PC-9 (cell line): ENCODE data around the gene SLC41A3. TPM values are rescaled to one million over a fixed set of nuclear protein-coding genes. Genes with fewer than 3 reads are reported as not detected.

Experiments used
- BruUV-seq: library from RNA; stranded (reverse); fragments of 400-500 nt; replicated peaks from 2 replicates; lab custom pipeline; 2021; lab: Mats Ljungman, UMichigan
- CTCF ChIA-PET: fragments of 300-600 bp; sonication (Branson Sonifier 250); formaldehyde crosslinking; loops from one replicate; lab custom pipeline; 2022; ENCODE audit warnings: antibody characterized with exemption; lab: Charles Lee
- POLR2A ChIA-PET: fragments of 300-600 bp; sonication (Branson Sonifier 250); formaldehyde crosslinking; loops from one replicate; lab custom pipeline; 2022; ENCODE audit warnings: antibody characterized with exemption; ENCODE audit not compliant: unreplicated experiment; lab: Charles Lee
- DNase-seq, 2 experiments: peaks; one replicate each; pipeline versions ENCODE4 v3.0.0 to v3.0.0-alpha.2; 2015 to 2022; ENCODE audit warnings: mixed read lengths in 1 of 2
- H2AFZ ChIP-seq: fragments of 200-600 bp; sonication (generic); 2 replicates; pipeline ENCODE4 v1.8.1; 2017; ENCODE audit warnings: antibody characterized with exemption
- H3F3A ChIP-seq: fragments of 200-600 bp; sonication (generic); 2 replicates; pipeline ENCODE4 v1.8.1; 2017; ENCODE audit warnings: antibody characterized with exemption, mild to moderate bottlenecking, low read depth; ENCODE audit not compliant: insufficient read depth
- H3K27ac ChIP-seq: fragments of 200-600 bp; sonication (generic); 2 replicates; pipeline ENCODE4 v1.6.1; 2016; ENCODE audit warnings: mixed run types
- H3K27me3 ChIP-seq: fragments of 200-600 bp; sonication (generic); 2 replicates; pipeline ENCODE4 v1.6.1; 2016; ENCODE audit warnings: low read depth, mixed run types; ENCODE audit not compliant: insufficient read depth
- H3K36me3 ChIP-seq: fragments of 200-600 bp; sonication (generic); 2 replicates; pipeline ENCODE4 v1.6.1; 2016; ENCODE audit warnings: low read depth, mixed run types
- H3K4me1 ChIP-seq: fragments of 200-600 bp; sonication (generic); replicated peaks from 2 replicates; pipeline ENCODE4 v1.6.1; 2016; ENCODE audit warnings: mixed run types; ENCODE audit not compliant: insufficient read depth
- H3K4me2 ChIP-seq: fragments of 200-600 bp; sonication (generic); 2 replicates; pipeline ENCODE4 v1.6.1; 2017; ENCODE audit warnings: mixed run types
- H3K4me3 ChIP-seq: fragments of 200-600 bp; sonication (generic); 2 replicates; pipeline ENCODE4 v1.6.1; 2016; ENCODE audit warnings: mixed run types
- H3K79me2 ChIP-seq: fragments of 200-600 bp; sonication (generic); 2 replicates; pipeline ENCODE4 v1.6.1; 2017; ENCODE audit warnings: low read depth, mixed run types
- H3K9me2 ChIP-seq: fragments of 200-600 bp; sonication (generic); 2 replicates; pipeline ENCODE4 v1.8.1; 2017; ENCODE audit warnings: mild to moderate bottlenecking; ENCODE audit not compliant: insufficient read depth
- H3K9me3 ChIP-seq: fragments of 200-600 bp; sonication (generic); 2 replicates; pipeline ENCODE4 v1.8.1; 2016; ENCODE audit warnings: low read depth; ENCODE audit not compliant: insufficient read depth
- H4K20me1 ChIP-seq: fragments of 200-600 bp; sonication (generic); 2 replicates; pipeline ENCODE4 v1.8.1; 2017; ENCODE audit not compliant: insufficient read depth
- EZH2 ChIP-seq: fragments of 200-600 bp; sonication (generic); IDR thresholded peaks from 2 replicates; pipeline ENCODE4 v1.8.0; 2017; ENCODE audit warnings: antibody characterized with exemption, low read depth
- intact Hi-C: fragments of 100-400 bp; cut with micrococcal nuclease; formaldehyde crosslinking; loops from one replicate; pipeline ENCODE4 v1.10.0; 2022; ENCODE audit not compliant: unreplicated experiment
- total RNA-seq: library from RNA; stranded (reverse); gene quantifications from 2 replicates; pipeline ENCODE4 v1.2.3, GENCODE V29; 2021
- TF ChIP-seq, protein P1 (sequence below): fragments of 200-600 bp; sonication (generic); conservative IDR thresholded peaks from 2 replicates; pipeline ENCODE4 v1.6.1; 2017; ENCODE audit warnings: mixed run types, antibody characterized with exemption, mild to moderate bottlenecking, moderate library complexity

SLC41A3 gene
- total RNA-seq, 1 experiment from 2014 or later: 67.0 TPM

DNA sequence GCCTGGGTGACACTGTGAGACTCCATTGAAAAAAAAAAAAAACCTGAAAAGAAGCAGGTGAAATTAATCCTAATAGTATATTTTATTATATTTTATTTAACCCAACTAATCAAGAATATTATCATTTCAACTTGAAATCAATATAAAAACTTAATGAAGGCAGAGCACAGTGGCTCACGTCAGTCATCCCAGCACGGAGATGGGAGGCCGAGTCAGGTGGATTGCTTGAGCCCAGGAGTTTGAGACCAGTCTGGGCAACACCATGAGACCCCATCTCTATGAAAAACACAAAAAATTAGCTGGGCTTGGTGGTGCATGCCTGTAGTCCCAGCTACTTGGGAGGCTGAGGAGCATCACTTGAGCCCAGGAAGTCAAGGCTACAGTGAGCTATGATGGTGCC, 33.3 kb upstream of the SLC41A3 start:
- no peak overlapping the region for H2AFZ ChIP-seq
- no peaks in the 10 kb centered on the region for H3K9me3 ChIP-seq
- ChIA-PET CTCF (no interaction called here), POLR2A (no interaction called here)
- no peaks in the 10 kb centered on the region for H3K36me3 ChIP-seq
- no TSS peak for BruUV-seq
- intact Hi-C loops: no loop called here
- TF ChIP-seq EZH2: no peak
- TF ChIP-seq, protein P1, sequence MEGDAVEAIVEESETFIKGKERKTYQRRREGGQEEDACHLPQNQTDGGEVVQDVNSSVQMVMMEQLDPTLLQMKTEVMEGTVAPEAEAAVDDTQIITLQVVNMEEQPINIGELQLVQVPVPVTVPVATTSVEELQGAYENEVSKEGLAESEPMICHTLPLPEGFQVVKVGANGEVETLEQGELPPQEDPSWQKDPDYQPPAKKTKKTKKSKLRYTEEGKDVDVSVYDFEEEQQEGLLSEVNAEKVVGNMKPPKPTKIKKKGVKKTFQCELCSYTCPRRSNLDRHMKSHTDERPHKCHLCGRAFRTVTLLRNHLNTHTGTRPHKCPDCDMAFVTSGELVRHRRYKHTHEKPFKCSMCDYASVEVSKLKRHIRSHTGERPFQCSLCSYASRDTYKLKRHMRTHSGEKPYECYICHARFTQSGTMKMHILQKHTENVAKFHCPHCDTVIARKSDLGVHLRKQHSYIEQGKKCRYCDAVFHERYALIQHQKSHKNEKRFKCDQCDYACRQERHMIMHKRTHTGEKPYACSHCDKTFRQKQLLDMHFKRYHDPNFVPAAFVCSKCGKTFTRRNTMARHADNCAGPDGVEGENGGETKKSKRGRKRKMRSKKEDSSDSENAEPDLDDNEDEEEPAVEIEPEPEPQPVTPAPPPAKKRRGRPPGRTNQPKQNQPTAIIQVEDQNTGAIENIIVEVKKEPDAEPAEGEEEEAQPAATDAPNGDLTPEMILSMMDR: no peak
- H3K4me3 ChIP-seq: no peak overlapping the region
- H4K20me1 ChIP-seq: no peaks in the 10 kb centered on the region
- DNase-seq: no peak
- H3K4me2 ChIP-seq: no peak overlapping the region
- H3K27me3 ChIP-seq: no peaks in the 10 kb centered on the region
- peaks cover 9% of the 10 kb centered on the region; the same call in 1 of the 2 replicates for H3K4me1 ChIP-seq
- H3K79me2 ChIP-seq: no peaks in the 10 kb centered on the region
- no peaks in the 10 kb centered on the region for H3K9me2 ChIP-seq
- no peaks in the 10 kb centered on the region for H3F3A ChIP-seq
- H3K27ac ChIP-seq: no peak overlapping the region

DNA sequence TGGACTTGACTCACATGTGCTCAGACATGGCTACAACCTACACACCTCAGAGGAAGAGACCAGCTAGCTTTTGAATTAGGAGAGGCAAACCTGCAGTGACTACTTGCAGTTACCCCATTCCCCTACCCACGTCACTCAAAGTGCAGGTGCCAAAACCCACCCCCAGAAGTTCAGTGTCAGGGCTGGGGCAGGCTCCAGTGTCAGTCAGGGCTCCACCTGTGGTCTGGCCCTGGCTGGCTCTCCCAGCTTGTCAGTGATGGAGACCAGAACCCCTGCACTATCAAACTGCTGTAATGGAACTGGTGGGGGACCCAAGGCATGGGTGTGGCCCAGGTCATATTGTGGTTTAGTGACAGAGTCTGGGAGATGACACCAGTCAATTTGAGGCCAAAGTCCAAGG, 32.6 kb upstream of the SLC41A3 start:
- DNase-seq: no peak
- Histone ChIP-seq H3K27ac (no peak overlapping the region), H3K36me3 (no peaks in the 10 kb centered on the region), H2AFZ (no peak overlapping the region), H3K79me2 (no peaks in the 10 kb centered on the region), H4K20me1 (no peaks in the 10 kb centered on the region), H3K4me1 (peaks cover 9% of the 10 kb centered on the region; the same call in 1 of the 2 replicates), H3F3A (no peaks in the 10 kb centered on the region), H3K9me3 (no peaks in the 10 kb centered on the region), H3K27me3 (no peaks in the 10 kb centered on the region), H3K9me2 (no peaks in the 10 kb centered on the region), H3K4me2 (no peak overlapping the region), H3K4me3 (no peak overlapping the region)
- intact Hi-C loops: no loop called here
- no TSS peak for BruUV-seq
- POLR2A ChIA-PET: no interaction called here
- TF ChIP-seq EZH2: no peak
- TF ChIP-seq, protein P1: no peak
- CTCF ChIA-PET: no interaction called here

DNA sequence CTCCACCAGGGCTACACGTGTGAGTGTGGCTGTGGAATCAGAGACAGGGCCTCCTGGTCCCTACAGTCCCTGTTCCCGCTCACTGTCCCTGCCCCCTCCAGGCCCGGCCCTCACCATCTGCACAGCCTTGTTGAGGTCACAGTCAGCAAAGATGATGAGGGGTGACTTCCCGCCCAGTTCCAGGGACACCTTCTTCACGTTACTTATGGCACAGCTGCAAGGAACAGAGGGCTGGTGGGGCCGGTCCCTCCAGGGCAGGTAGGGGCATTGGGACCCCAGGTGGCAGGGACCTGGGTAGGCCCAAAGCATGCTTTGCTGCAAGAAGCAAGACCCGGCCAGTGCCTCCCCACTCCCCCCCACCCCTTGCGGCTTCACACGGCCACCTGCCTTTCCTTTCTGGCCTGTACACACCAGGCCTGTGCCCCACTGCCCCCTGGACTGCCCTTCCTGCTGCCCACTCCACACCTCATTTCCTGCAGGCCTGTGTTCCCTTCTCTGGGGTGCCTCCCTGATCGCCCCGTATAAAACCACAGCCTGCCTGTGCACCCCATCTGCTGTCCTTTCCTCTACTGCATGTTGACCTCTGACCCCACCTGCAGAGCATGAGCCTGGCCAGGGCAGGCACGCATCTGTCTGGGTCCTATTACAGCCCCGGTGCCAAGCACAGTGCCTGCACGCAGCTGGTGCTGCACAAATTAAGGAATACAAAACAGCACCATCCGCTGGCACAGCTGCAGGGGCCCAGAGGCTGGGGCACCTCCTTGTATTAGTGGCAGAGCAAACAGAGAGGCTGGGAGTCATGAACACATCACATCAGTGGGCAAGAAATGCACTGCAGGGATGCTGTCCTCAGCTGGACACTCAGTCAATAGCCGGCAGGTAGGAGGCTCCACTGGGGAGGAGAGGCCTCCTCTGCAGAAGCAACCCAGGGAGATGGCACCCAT, 30.8 kb upstream of the SLC41A3 start:
- Histone ChIP-seq H3F3A (no peaks in the 10 kb centered on the region), H3K4me3 (no peak overlapping the region), H3K4me2 (no peak overlapping the region), H3K36me3 (no peaks in the 10 kb centered on the region), H3K27me3 (no peaks in the 10 kb centered on the region), H4K20me1 (no peaks in the 10 kb centered on the region), H2AFZ (no peak overlapping the region), H3K4me1 (peaks cover 9% of the 10 kb centered on the region; the same call in 1 of the 2 replicates), H3K79me2 (no peaks in the 10 kb centered on the region), H3K9me2 (no peaks in the 10 kb centered on the region), H3K27ac (no peak overlapping the region), H3K9me3 (no peaks in the 10 kb centered on the region)
- TF ChIP-seq EZH2: no peak
- TF ChIP-seq, protein P1: no peak
- intact Hi-C loops: no loop called here
- BruUV-seq: no TSS peak
- DNase-seq: no peak
- ChIA-PET POLR2A (no interaction called here), CTCF (no interaction called here)
